GM23338 (cell line): ENCODE data around the gene CCNG1. TPM values are rescaled to one million over a fixed set of nuclear protein-coding genes. Genes with fewer than 3 reads are reported as not detected.
A peak's percentile ranks its signal among the peaks of the same experiment; 100 is the strongest.

Source experiments
- ATAC-seq: fragments of 200-7000 bp; cut with Tn5 transposase; 3 replicates; pipeline ENCODE4 v1.9.1; 2020
- DNase-seq: peaks from one replicate; pipeline ENCODE4 v3.0.0-alpha.2; 2015; ENCODE audit warnings: low spot score
- H2AFZ ChIP-seq: fragments of 200-600 bp; sonication (generic); 2 replicates; pipeline ENCODE4 v1.8.0; 2016; ENCODE audit warnings: antibody characterized with exemption, mild to moderate bottlenecking, moderate library complexity
- H3F3A ChIP-seq: fragments of 200-600 bp; sonication (generic); replicated peaks from 2 replicates; pipeline ENCODE4 v1.8.0; 2017; ENCODE audit warnings: antibody characterized with exemption, mixed run types, low read depth
- H3K27ac ChIP-seq: fragments of 200-600 bp; sonication (generic); 2 replicates; pipeline ENCODE4 v1.6.1; 2016; ENCODE audit warnings: low read depth
- H3K27me3 ChIP-seq: fragments of 200-600 bp; sonication (generic); 2 replicates; pipeline ENCODE4 v1.8.0; 2016; ENCODE audit warnings: mild to moderate bottlenecking, mixed run types, moderate library complexity; ENCODE audit not compliant: insufficient read depth
- H3K36me3 ChIP-seq: fragments of 200-600 bp; sonication (generic); 2 replicates; pipeline ENCODE4 v1.8.0; 2016; ENCODE audit warnings: mild to moderate bottlenecking; ENCODE audit not compliant: insufficient read depth
- H3K4me1 ChIP-seq: fragments of 200-600 bp; sonication (generic); 2 replicates; pipeline ENCODE4 v1.8.0; 2016; ENCODE audit warnings: mild to moderate bottlenecking, moderate library complexity; ENCODE audit not compliant: insufficient read depth
- H3K4me2 ChIP-seq: fragments of 200-600 bp; sonication (generic); 2 replicates; pipeline ENCODE4 v1.7.1; 2017; ENCODE audit warnings: mixed run types
- H3K4me3 ChIP-seq: fragments of 200-600 bp; sonication (generic); 2 replicates; pipeline ENCODE4 v1.6.1; 2016; ENCODE audit warnings: mixed run types
- H3K79me2 ChIP-seq: fragments of 200-600 bp; sonication (generic); replicated peaks from 2 replicates; pipeline ENCODE4 v1.8.0; 2017; ENCODE audit warnings: mild to moderate bottlenecking; ENCODE audit not compliant: insufficient read depth
- H3K9me2 ChIP-seq: fragments of 200-600 bp; sonication (generic); 2 replicates; pipeline ENCODE4 v1.8.0; 2017; ENCODE audit not compliant: insufficient read depth
- H4K20me1 ChIP-seq: fragments of 200-600 bp; sonication (generic); replicated peaks from 2 replicates; pipeline ENCODE4 v1.8.0; 2017; ENCODE audit warnings: mild to moderate bottlenecking; ENCODE audit not compliant: insufficient read depth
- H3K27ac Mint-ChIP-seq: 2 replicates; pipeline ENCODE4 v1.8.0; 2020; ENCODE audit warnings: inconsistent platforms, mild to moderate bottlenecking, moderate library complexity, mixed read lengths
- H3K27me3 Mint-ChIP-seq: 3 replicates; pipeline ENCODE4 v1.8.0; 2022; ENCODE audit warnings: low read depth, mild to moderate bottlenecking, moderate library complexity, mixed read lengths, inconsistent platforms; ENCODE audit not compliant: insufficient read depth, poor library complexity
- H3K36me3 Mint-ChIP-seq: 3 replicates; pipeline ENCODE4 v1.8.0; 2021; ENCODE audit warnings: low read depth, mild to moderate bottlenecking, inconsistent platforms, moderate library complexity, mixed read lengths
- H3K4me1 Mint-ChIP-seq: 3 replicates; pipeline ENCODE4 v1.8.0; 2020; ENCODE audit warnings: mild to moderate bottlenecking, inconsistent platforms, mixed read lengths
- H3K4me3 Mint-ChIP-seq: 3 replicates; pipeline ENCODE4 v1.8.0; 2021; ENCODE audit warnings: moderate library complexity, mild to moderate bottlenecking, inconsistent platforms, mixed read lengths
- H3K9me3 Mint-ChIP-seq: 3 replicates; pipeline ENCODE4 v1.8.0; 2020; ENCODE audit warnings: moderate library complexity, mild to moderate bottlenecking, inconsistent platforms, mixed read lengths
- CREB1 ChIP-seq: fragments of 250-450 bp; sonication (Bioruptor Pico); IDR thresholded peaks from 2 replicates; pipeline ENCODE4 v1.5.0; 2020; ENCODE audit warnings: low read depth, mild to moderate bottlenecking, moderate library complexity
- CTCF ChIP-seq, 2 experiments: fragments of 200-600 bp in 1 of 2; sonication (generic) in 1 of 2; conservative IDR thresholded peaks; 2 replicates each; pipeline versions ENCODE4 v1.5.1 to v1.6.1; 2016 to 2017; ENCODE audit warnings: antibody characterized with exemption in 2 of 2, low read depth in 2 of 2, mild to moderate bottlenecking in 2 of 2, moderate library complexity in 1 of 2
- EZH2 ChIP-seq: fragments of 200-600 bp; sonication (generic); IDR thresholded peaks from one replicate; pipeline ENCODE4 v1.8.0; 2017; ENCODE audit warnings: antibody characterized with exemption, mild to moderate bottlenecking, low read depth; ENCODE audit not compliant: unreplicated experiment
- EZH2phosphoT487 ChIP-seq: fragments of 200-600 bp; sonication (generic); IDR thresholded peaks from one replicate; pipeline ENCODE4 v1.8.1; 2018; ENCODE audit warnings: antibody characterized with exemption; ENCODE audit not compliant: unreplicated experiment
- JUNB ChIP-seq: IDR thresholded peaks from one replicate; pipeline ENCODE4 v1.6.1; 2016; ENCODE audit warnings: antibody characterized with exemption; ENCODE audit not compliant: unreplicated experiment
- NANOG ChIP-seq: IDR thresholded peaks from 2 replicates; pipeline ENCODE4 v1.6.1; 2016; ENCODE audit warnings: antibody characterized with exemption, borderline replicate concordance
- POLR2AphosphoS5 ChIP-seq: IDR thresholded peaks from 2 replicates; pipeline ENCODE4 v1.6.1; 2016; ENCODE audit warnings: antibody characterized with exemption, low read depth
- STAT1 ChIP-seq: IDR thresholded peaks from one replicate; pipeline ENCODE4 v1.6.1; 2016; ENCODE audit warnings: antibody characterized with exemption; ENCODE audit not compliant: unreplicated experiment
- ZNF114 ChIP-seq: fragments of 250-450 bp; sonication (Bioruptor Pico); IDR thresholded peaks from 2 replicates; pipeline ENCODE4 v1.5.0; 2020; ENCODE audit warnings: mild to moderate bottlenecking, moderate library complexity
- polyA plus RNA-seq: library from polyadenylated mRNA; unstranded; fragments of >200 nt; fragmentation: Nextera tagmentation; extraction: Ambion mirVana; gene quantifications from 2 replicates; pipeline ENCODE4 v1.2.1, GENCODE V29; 2016
- total RNA-seq: library from RNA; depleted of rRNA; stranded (reverse); fragments of >200 nt; shearing (Covaris generic); gene quantifications from 2 replicates; pipeline ENCODE4 v1.2.3, GENCODE V29; 2014
- TF ChIP-seq, protein P1 (sequence below): IDR thresholded peaks from 2 replicates; pipeline ENCODE4 v1.6.1; 2016; ENCODE audit warnings: antibody characterized with exemption
- TF ChIP-seq, protein P2 (sequence below): fragments of 250-450 bp; sonication (Bioruptor Pico); IDR thresholded peaks from 2 replicates; pipeline ENCODE4 v1.5.0; 2020; ENCODE audit warnings: mild to moderate bottlenecking, moderate library complexity

CCNG1 gene
- total and polyA plus RNA-seq, 2 experiments from 2014 or later, result 431 to 496 TPM

- no peaks in the 10 kb centered on the region for H3K9me3 Mint-ChIP-seq
Measured at GRCh38 chr5:163447875-163448274, 10.5 kb downstream of the CCNG1 start.

DNA sequence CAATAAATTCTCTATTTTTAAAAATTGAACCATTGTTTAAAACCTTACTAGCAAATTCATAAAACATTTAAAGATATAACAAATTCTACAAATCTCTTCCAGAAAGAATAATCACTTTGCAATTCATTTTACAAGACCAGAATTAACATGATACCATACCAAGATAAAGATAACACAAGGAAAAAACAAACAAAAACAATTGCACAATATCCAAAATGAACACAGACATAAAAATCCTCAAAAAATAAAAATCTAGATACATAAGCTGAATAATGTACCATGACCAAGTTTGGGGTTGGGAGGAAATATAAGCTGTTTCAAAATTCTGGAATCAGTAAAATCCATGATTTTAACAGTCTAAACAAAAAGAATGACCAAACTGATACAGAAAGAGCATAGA, 11.1 kb downstream of the CCNG1 start:
- no peak overlapping the region for H3K27ac ChIP-seq
- ATAC-seq, result no peak
- 0 out of 2 replicates have a peak, but pooled peaks cover 4% of the 10 kb centered on the region for H3K79me2 ChIP-seq
- Mint-ChIP-seq H3K4me1 (peaks cover 2% of the 10 kb centered on the region; the same call in 1 of the 3 replicates), H3K4me3 (no peak overlapping the region), H3K27me3 (no peaks in the 10 kb centered on the region), H3K9me3 (no peaks in the 10 kb centered on the region), H3K27ac (0 out of 2 replicates have a peak overlapping the region, but pooled peaks have one; percentile 45), H3K36me3 (peaks cover 69% of the 10 kb centered on the region)
- no peak overlapping the region for H3K4me3 ChIP-seq
- no peak overlapping the region for H3K4me2 ChIP-seq
- H3K9me2 ChIP-seq, result no peaks in the 10 kb centered on the region
- no peaks in the 10 kb centered on the region for H3K4me1 ChIP-seq
- H3K36me3 ChIP-seq, result peaks cover 29% of the 10 kb centered on the region
- no peak for DNase-seq
- peaks cover 4% of the 10 kb centered on the region; the same call in 1 of the 2 replicates for H3F3A ChIP-seq
- H3K27me3 ChIP-seq, result no peaks in the 10 kb centered on the region
- no peaks in the 10 kb centered on the region for H4K20me1 ChIP-seq
- no peak overlapping the region for H2AFZ ChIP-seq
- TF ChIP-seq JUNB (no peak), STAT1 (no peak), EZH2phosphoT487 (no peak), ZNF114 (CRISPR knock-in tag) (no peak), EZH2 (no peak), CREB1 (CRISPR knock-in tag) (no peak), CTCF (conservative IDR thresholded peaks at IDR 0.05; ENCODE audit: low read depth in 2 of 2) (no peak), NANOG (no peak)
- TF ChIP-seq, protein P1, sequence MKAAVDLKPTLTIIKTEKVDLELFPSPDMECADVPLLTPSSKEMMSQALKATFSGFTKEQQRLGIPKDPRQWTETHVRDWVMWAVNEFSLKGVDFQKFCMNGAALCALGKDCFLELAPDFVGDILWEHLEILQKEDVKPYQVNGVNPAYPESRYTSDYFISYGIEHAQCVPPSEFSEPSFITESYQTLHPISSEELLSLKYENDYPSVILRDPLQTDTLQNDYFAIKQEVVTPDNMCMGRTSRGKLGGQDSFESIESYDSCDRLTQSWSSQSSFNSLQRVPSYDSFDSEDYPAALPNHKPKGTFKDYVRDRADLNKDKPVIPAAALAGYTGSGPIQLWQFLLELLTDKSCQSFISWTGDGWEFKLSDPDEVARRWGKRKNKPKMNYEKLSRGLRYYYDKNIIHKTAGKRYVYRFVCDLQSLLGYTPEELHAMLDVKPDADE, result no peak
- TF ChIP-seq, protein P2, sequence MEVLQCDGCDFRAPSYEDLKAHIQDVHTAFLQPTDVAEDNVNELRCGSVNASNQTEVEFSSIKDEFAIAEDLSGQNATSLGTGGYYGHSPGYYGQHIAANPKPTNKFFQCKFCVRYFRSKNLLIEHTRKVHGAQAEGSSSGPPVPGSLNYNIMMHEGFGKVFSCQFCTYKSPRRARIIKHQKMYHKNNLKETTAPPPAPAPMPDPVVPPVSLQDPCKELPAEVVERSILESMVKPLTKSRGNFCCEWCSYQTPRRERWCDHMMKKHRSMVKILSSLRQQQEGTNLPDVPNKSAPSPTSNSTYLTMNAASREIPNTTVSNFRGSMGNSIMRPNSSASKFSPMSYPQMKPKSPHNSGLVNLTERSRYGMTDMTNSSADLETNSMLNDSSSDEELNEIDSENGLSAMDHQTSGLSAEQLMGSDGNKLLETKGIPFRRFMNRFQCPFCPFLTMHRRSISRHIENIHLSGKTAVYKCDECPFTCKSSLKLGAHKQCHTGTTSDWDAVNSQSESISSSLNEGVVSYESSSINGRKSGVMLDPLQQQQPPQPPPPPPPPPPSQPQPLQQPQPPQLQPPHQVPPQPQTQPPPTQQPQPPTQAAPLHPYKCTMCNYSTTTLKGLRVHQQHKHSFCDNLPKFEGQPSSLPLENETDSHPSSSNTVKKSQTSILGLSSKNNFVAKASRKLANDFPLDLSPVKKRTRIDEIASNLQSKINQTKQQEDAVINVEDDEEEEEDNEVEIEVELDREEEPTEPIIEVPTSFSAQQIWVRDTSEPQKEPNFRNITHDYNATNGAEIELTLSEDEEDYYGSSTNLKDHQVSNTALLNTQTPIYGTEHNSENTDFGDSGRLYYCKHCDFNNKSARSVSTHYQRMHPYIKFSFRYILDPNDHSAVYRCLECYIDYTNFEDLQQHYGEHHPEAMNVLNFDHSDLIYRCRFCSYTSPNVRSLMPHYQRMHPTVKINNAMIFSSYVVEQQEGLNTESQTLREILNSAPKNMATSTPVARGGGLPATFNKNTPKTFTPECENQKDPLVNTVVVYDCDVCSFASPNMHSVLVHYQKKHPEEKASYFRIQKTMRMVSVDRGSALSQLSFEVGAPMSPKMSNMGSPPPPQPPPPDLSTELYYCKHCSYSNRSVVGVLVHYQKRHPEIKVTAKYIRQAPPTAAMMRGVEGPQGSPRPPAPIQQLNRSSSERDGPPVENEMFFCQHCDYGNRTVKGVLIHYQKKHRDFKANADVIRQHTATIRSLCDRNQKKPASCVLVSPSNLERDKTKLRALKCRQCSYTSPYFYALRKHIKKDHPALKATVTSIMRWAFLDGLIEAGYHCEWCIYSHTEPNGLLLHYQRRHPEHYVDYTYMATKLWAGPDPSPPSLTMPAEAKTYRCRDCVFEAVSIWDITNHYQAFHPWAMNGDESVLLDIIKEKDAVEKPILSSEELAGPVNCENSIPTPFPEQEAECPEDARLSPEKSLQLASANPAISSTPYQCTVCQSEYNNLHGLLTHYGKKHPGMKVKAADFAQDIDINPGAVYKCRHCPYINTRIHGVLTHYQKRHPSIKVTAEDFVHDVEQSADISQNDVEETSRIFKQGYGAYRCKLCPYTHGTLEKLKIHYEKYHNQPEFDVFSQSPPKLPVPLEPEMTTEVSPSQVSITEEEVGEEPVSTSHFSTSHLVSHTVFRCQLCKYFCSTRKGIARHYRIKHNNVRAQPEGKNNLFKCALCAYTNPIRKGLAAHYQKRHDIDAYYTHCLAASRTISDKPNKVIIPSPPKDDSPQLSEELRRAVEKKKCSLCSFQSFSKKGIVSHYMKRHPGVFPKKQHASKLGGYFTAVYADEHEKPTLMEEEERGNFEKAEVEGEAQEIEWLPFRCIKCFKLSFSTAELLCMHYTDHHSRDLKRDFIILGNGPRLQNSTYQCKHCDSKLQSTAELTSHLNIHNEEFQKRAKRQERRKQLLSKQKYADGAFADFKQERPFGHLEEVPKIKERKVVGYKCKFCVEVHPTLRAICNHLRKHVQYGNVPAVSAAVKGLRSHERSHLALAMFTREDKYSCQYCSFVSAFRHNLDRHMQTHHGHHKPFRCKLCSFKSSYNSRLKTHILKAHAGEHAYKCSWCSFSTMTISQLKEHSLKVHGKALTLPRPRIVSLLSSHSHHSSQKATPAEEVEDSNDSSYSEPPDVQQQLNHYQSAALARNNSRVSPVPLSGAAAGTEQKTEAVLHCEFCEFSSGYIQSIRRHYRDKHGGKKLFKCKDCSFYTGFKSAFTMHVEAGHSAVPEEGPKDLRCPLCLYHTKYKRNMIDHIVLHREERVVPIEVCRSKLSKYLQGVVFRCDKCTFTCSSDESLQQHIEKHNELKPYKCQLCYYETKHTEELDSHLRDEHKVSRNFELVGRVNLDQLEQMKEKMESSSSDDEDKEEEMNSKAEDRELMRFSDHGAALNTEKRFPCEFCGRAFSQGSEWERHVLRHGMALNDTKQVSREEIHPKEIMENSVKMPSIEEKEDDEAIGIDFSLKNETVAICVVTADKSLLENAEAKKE, result no peak

More at GRCh38 chr5:163447875-163448274, 10.5 kb downstream of the CCNG1 start:
- Histone ChIP-seq H3K27me3 (no peaks in the 10 kb centered on the region), H3K27ac (no peak overlapping the region), H3K9me2 (no peaks in the 10 kb centered on the region), H3K36me3 (peaks cover 31% of the 10 kb centered on the region), H3K4me1 (no peaks in the 10 kb centered on the region), H3K4me2 (no peak overlapping the region), H3K79me2 (0 out of 2 replicates have a peak, but pooled peaks cover 4% of the 10 kb centered on the region), H4K20me1 (no peaks in the 10 kb centered on the region), H2AFZ (no peak overlapping the region), H3F3A (peaks cover 4% of the 10 kb centered on the region; the same call in 1 of the 2 replicates), H3K4me3 (no peak overlapping the region)
- Mint-ChIP-seq H3K36me3 (peaks cover 73% of the 10 kb centered on the region), H3K4me3 (no peak overlapping the region), H3K27me3 (no peaks in the 10 kb centered on the region), H3K27ac (peak overlapping the region; percentile 69; the same call in 1 of the 2 replicates), H3K4me1 (peaks cover 2% of the 10 kb centered on the region; the same call in 1 of the 3 replicates)
- DNase-seq (no peak), ATAC-seq (no peak; the same call in 2 of the 3 replicates)
- TF ChIP-seq, protein P1, result no peak
- peak; percentile 27; the same call in 1 of the 2 replicates for TF ChIP-seq POLR2AphosphoS5
